GM18502 (cell line): ENCODE measurements around the gene CCDC83.

Source experiments
- ATAC-seq: cut with Tn5 transposase; IDR thresholded peaks from one replicate; pipeline ENCODE4 v1.9.1; 2021; ENCODE audit warnings: mild to moderate bottlenecking; ENCODE audit not compliant: unreplicated experiment, poor library complexity

Gene CCDC83

DNA sequence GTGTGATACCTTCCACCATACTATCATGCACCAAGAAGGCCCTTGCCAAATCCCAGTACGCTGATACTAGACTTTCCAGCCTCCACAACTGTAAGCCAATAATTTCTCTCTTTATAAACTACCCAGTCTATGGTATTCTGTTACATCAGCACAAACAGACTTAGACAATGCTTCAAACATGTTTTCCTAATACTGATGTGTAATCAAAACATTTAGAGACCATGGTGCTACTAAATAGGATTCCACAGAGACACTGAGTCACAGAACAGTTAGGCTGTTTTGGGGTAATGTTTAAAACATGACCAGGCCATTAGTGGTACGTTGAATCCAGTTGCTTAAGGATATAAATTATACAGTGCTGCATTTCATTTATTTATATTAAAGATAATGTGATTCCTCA lies 110.0 kb downstream of the CCDC83 start:
- no peak for ATAC-seq

DNA sequence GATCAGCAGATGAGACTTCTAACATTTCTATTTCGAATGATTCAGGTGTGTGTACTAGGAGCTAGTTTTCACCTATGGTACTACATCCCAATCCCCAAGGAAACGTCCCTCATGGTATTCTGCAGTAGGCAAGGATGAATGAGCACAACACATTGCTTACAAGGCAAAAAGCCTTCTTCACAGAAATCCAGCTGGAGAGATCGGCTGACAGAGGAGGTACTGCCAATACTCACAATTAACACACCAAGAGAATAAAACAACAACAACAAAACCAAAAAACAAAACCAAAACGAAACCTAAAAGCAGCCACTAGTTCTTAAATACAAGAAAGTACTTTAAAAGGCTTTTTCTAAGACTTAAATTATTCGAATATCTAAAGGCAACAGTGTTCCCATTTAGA lies 112.3 kb downstream of the CCDC83 start:
- no peak for ATAC-seq
